Heart left ventricle (tissue), 16 donors: ENCODE measurements around the gene CDK10. TPM values are rescaled to one million over a fixed set of nuclear protein-coding genes. Genes with fewer than 3 reads are reported as not detected.

Experiments
- ATAC-seq, 4 donors: fragments of 200-7000 bp; cut with Tn5 transposase; one replicate each; pipeline ENCODE4 v1.9.1; 2020 to 2022; ENCODE audit warnings: moderate library complexity in 4 of 4, mild to moderate bottlenecking in 3 of 4, moderate number of reproducible peaks in 1 of 4
- DNase-seq, 5 donors: peaks; one replicate each; pipeline ENCODE4 v3.0.0-alpha.2; 2020
- H3K27ac ChIP-seq, 12 donors: fragments of 200-600 bp; sonication (generic) in 4 of 12; one replicate each; pipeline versions ENCODE4 v1.5.0 to v1.8.0; 2016 to 2022; ENCODE audit warnings: mild to moderate bottlenecking in 2 of 12
- H3K27me3 ChIP-seq, 9 donors: fragments of 200-600 bp; sonication (generic) in 2 of 9; one replicate each; pipeline versions ENCODE4 v1.5.1 to v1.8.0; 2016 to 2022; ENCODE audit warnings: mild to moderate bottlenecking in 3 of 9
- H3K36me3 ChIP-seq, 9 donors: fragments of 200-600 bp; sonication (generic) in 2 of 9; one replicate each; pipeline versions ENCODE4 v1.5.0 to v1.8.0; 2018 to 2022; ENCODE audit warnings: mild to moderate bottlenecking in 2 of 9
- H3K4me1 ChIP-seq, 12 donors: fragments of 200-600 bp; sonication (generic) in 4 of 12; one replicate each; pipeline versions ENCODE4 v1.5.0 to v1.8.0; 2016 to 2022; ENCODE audit warnings: mild to moderate bottlenecking in 3 of 12
- H3K4me3 ChIP-seq, 12 donors: fragments of 200-600 bp; sonication (generic) in 4 of 12; one replicate each; pipeline versions ENCODE4 v1.5.0 to v1.8.0; 2017 to 2022; ENCODE audit warnings: mild to moderate bottlenecking in 9 of 12, moderate library complexity in 4 of 12
- H3K9me3 ChIP-seq, 12 donors: fragments of 200-600 bp; sonication (generic) in 4 of 12; one replicate each; pipeline versions ENCODE4 v1.5.0 to v1.8.0; 2016 to 2022; ENCODE audit warnings: mild to moderate bottlenecking in 1 of 12
- CTCF ChIP-seq, 12 donors: fragments of 200-600 bp; sonication (generic) in 4 of 12; IDR thresholded peaks; one replicate each; pipeline versions ENCODE4 v1.5.0 to v1.8.0; 2018 to 2022; ENCODE audit warnings: antibody characterized with exemption in 12 of 12, mild to moderate bottlenecking in 5 of 12
- POLR2A ChIP-seq, 2 donors: fragments of 450-650 bp; IDR thresholded peaks; one replicate each; pipeline ENCODE4 v1.6.1; 2017; ENCODE audit warnings: antibody characterized with exemption in 2 of 2, mild to moderate bottlenecking in 2 of 2, moderate library complexity in 2 of 2
- WGBS, 4 donors: extraction: QIAGEN DNeasy Blood & Tissue Kit in 2 of 4; methylation state at CpG; one replicate each; pipeline versions ENCODE4 v1.1.5 to v1.1.7; 2013 to 2018; 5-methylcytosine and 5-hydroxymethylcytosine counted together
- intact Hi-C, 10 donors: fragments of 100-400 bp; cut with DNase I; formaldehyde crosslinking; loops; one replicate each; pipeline versions ENCODE4 v1.11.1 to v1.14.2; 2022
- polyA plus RNA-seq, 2 donors: library from polyadenylated mRNA; stranded (reverse); fragments of 200-250 nt; gene quantifications; one replicate each; pipeline ENCODE4 v1.2.3, GENCODE V29; 2013
- total RNA-seq, 9 donors: library from RNA; depleted of rRNA in 2 of 9; stranded (reverse); fragments of >200 nt in 2 of 9; fragmentation: NEBNext Ultra II Directional in 3 of 9; extraction: Animal tissue kit (Norgen Biotek cat#: 25700) in 3 of 9; gene quantifications; one replicate each; pipeline versions ENCODE4 v1.1.0 to v1.2.4, GENCODE V29; 2016 to 2023
- donor health status: ischemic (EF 13 %, LVEDD 7.1; RV severe dilation, severe dysfunction).
- donor health status: healthy with polysubstance abuse.
- donor health status: DM: no; HTN: yes; CAD: no.
- donor health status: DM: no; HTN: no; CAD: no.
- donor health status: ischemic (EF 25% LVEDD 6.9; RV normal size, moderate dysfunction).
- donor health status: ischemic (EF 25% LVEDD 5.7; RV mildly dilated, moderate dysfunction).
- donor health status: healthy.
- donor health status: DM: yes; HTN: yes; CAD: no.
- donor health status: ischemic (EF 35%, LVEDD 5.7; RV mildly dilated, moderate dysfunction).
- donor health status: nonischemic (EF 11% LVEDD 7.7; RV severe dilation, severe dysfunction).
- donor health status: DM: yes; HTN: yes; CAD: no.
- donor health status: PGD.
- donor health status: ischemic (EF 29% LVEDD 5.4; RV normal size, mild dysfunction).
- donor health status: nonischemic (EF 23%, LVEDD 6.1; RV moderate dilation, normal function).

Gene CDK10
- total and polyA plus RNA-seq, 11 donors, result 16.1 to 31.4 (median 21.5) TPM

- no peak for TF ChIP-seq POLR2A (IDR thresholded peaks at IDR 0.05)
- Histone ChIP-seq H3K4me3 (no peak overlapping the region), H3K27ac (no peak overlapping the region), H3K4me1 (peaks cover 0 to 4% (median 0%) of the 10 kb centered on the region in 12 donors), H3K36me3 (peaks cover 0 to 63% (median 47%) of the 10 kb centered on the region in 9 donors), H3K27me3 (no peaks in the 10 kb centered on the region), H3K9me3 (no peaks in the 10 kb centered on the region)
- WGBS, 4 donors, result 78 to 85% (median 82%) methylated on average over 10 to 11 of the region's 11 CpGs
- intact Hi-C loops, result no loop called here
- no peak for DNase-seq
- peak in 3 of 4 donors; percentile 17 to 29 (median 17) for ATAC-seq
Observed at GRCh38 chr16:89741342-89742014, 55.0 kb downstream of the CDK10 start.

GRCh38 chr16:89742948-89743347, 56.5 kb downstream of the CDK10 start:
- TF ChIP-seq CTCF (IDR thresholded peaks at IDR 0.05), result no peak
- TF ChIP-seq POLR2A (IDR thresholded peaks at IDR 0.05), result no peak
- Histone ChIP-seq H3K36me3 (peaks cover 0 to 62% (median 32%) of the 10 kb centered on the region in 9 donors), H3K4me1 (peaks cover 0 to 4% (median 0%) of the 10 kb centered on the region in 12 donors), H3K27ac (no peak overlapping the region), H3K27me3 (no peaks in the 10 kb centered on the region), H3K4me3 (no peak overlapping the region), H3K9me3 (no peaks in the 10 kb centered on the region)
- ATAC-seq, result no peak
- WGBS, 4 donors, result 73 to 88% (median 82%) methylated on average over 4 of the region's 4 CpGs
- DNase-seq, result no peak
- intact Hi-C loops, result no loop called here

GRCh38 chr16:89744813-89745212, 58.3 kb downstream of the CDK10 start:
- H3K9me3 ChIP-seq, result no peaks in the 10 kb centered on the region
- ATAC-seq (peak; percentile 29 to 43 (median 38)), DNase-seq (peak in 3 of 5 donors; percentile 44 to 70 (median 63))
- peaks cover 0 to 52% (median 14%) of the 10 kb centered on the region in 9 donors for H3K36me3 ChIP-seq
- intact Hi-C loops, result no loop called here
- no peak for TF ChIP-seq CTCF (IDR thresholded peaks at IDR 0.05)
- TF ChIP-seq POLR2A (IDR thresholded peaks at IDR 0.05), result no peak
- H3K27ac ChIP-seq, result no peak overlapping the region
- WGBS, 4 donors, result 67 to 80% (median 77%) methylated on average over 14 to 16 of the region's 16 CpGs
- H3K4me3 ChIP-seq, result no peak overlapping the region
- H3K27me3 ChIP-seq, result no peaks in the 10 kb centered on the region
- peaks cover 0 to 5% (median 0%) of the 10 kb centered on the region in 12 donors for H3K4me1 ChIP-seq

Other genes with a start within 250 kb of the CDK10 start
- gene ANKRD11, start 196.1 kb upstream of the CDK10 start, total RNA-seq, result 100 to 1,000 TPM in 1 of 9 donors, 10 to 100 TPM in 8; 53.6 to 123 (median 67.7) TPM
- gene ANKRD11, start 196.1 kb upstream of the CDK10 start, polyA plus RNA-seq, result 10 to 100 TPM; 53.9 to 80.8 TPM
- gene SPG7, start 178.3 kb upstream of the CDK10 start, total RNA-seq, result 100 to 1,000 TPM in 4 of 9 donors, 10 to 100 TPM in 5; 84.0 to 168 (median 95.9) TPM
- 100 to 1,000 TPM in 1 of 2 donors, 10 to 100 TPM in 1; 92.4 to 101 TPM for gene SPG7, start 178.3 kb upstream of the CDK10 start, polyA plus RNA-seq
- 1,000 to 10,000 TPM in 6 of 9 donors, 100 to 1,000 TPM in 3; 701 to 3,315 (median 1,152) TPM for gene RPL13, start 126.0 kb upstream of the CDK10 start, total RNA-seq
- gene RPL13, start 126.0 kb upstream of the CDK10 start, polyA plus RNA-seq, result 1,000 to 10,000 TPM; 2,775 to 5,500 TPM
- gene CPNE7, start 110.9 kb upstream of the CDK10 start, total RNA-seq, result under 1 TPM in 1 of 9 donors, not detected in 8; 0.20 TPM
- under 1 TPM in 1 of 2 donors, not detected in 1; 0.50 TPM for gene CPNE7, start 110.9 kb upstream of the CDK10 start, polyA plus RNA-seq
- gene DPEP1, start 73.0 kb upstream of the CDK10 start, total RNA-seq, result not detected
- gene DPEP1, start 73.0 kb upstream of the CDK10 start, polyA plus RNA-seq, result not detected
- gene CHMP1A, start 29.0 kb upstream of the CDK10 start, total RNA-seq, result 10 to 100 TPM; 35.1 to 85.1 (median 44.6) TPM
- 10 to 100 TPM; 29.3 to 86.3 TPM for gene CHMP1A, start 29.0 kb upstream of the CDK10 start, polyA plus RNA-seq
- 1 to 10 TPM in 8 of 9 donors, under 1 TPM in 1; 0.94 to 5.1 (median 3.0) TPM for gene SPATA33, start 28.9 kb upstream of the CDK10 start, total RNA-seq
- gene SPATA33, start 28.9 kb upstream of the CDK10 start, polyA plus RNA-seq, result 1 to 10 TPM; 1.8 to 3.9 TPM
- gene SPATA2L, start 15.0 kb downstream of the CDK10 start, total RNA-seq, result 10 to 100 TPM in 1 of 9 donors, 1 to 10 TPM in 8; 2.0 to 14.1 (median 4.0) TPM
- 10 to 100 TPM in 1 of 2 donors, 1 to 10 TPM in 1; 1.9 to 15.0 TPM for gene SPATA2L, start 15.0 kb downstream of the CDK10 start, polyA plus RNA-seq
- 10 to 100 TPM in 6 of 9 donors, 1 to 10 TPM in 3; 7.6 to 17.0 (median 11.0) TPM for gene VPS9D1, start 34.2 kb downstream of the CDK10 start, total RNA-seq
- gene VPS9D1, start 34.2 kb downstream of the CDK10 start, polyA plus RNA-seq, result 10 to 100 TPM in 1 of 2 donors, 1 to 10 TPM in 1; 7.3 to 20.2 TPM
- gene ZNF276, start 34.8 kb downstream of the CDK10 start, total RNA-seq, result 10 to 100 TPM in 8 of 9 donors, 1 to 10 TPM in 1; 9.4 to 19.9 (median 12.7) TPM
- gene ZNF276, start 34.8 kb downstream of the CDK10 start, polyA plus RNA-seq, result 10 to 100 TPM; 12.2 to 14.0 TPM
- 10 to 100 TPM in 1 of 9 donors, 1 to 10 TPM in 4, under 1 TPM in 4; 0.50 to 10.1 (median 1.0) TPM for gene FANCA, start 130.0 kb downstream of the CDK10 start, total RNA-seq
- gene FANCA, start 130.0 kb downstream of the CDK10 start, polyA plus RNA-seq, result 1 to 10 TPM; 1.1 to 4.0 TPM
- 1 to 10 TPM in 6 of 9 donors, under 1 TPM in 3; 0.31 to 2.3 (median 1.3) TPM for gene SPIRE2, start 141.8 kb downstream of the CDK10 start, total RNA-seq
- gene SPIRE2, start 141.8 kb downstream of the CDK10 start, polyA plus RNA-seq, result under 1 TPM; 0.53 to 0.55 TPM
- gene TCF25, start 186.9 kb downstream of the CDK10 start, total RNA-seq, result 100 to 1,000 TPM in 5 of 9 donors, 10 to 100 TPM in 4; 75.8 to 115 (median 101) TPM
- gene TCF25, start 186.9 kb downstream of the CDK10 start, polyA plus RNA-seq, result 10 to 100 TPM; 52.5 to 96.4 TPM
- 1 to 10 TPM in 6 of 9 donors, under 1 TPM in 3; 0.42 to 2.1 (median 1.3) TPM for gene MC1R, start 232.2 kb downstream of the CDK10 start, total RNA-seq
- 1 to 10 TPM; 1.4 to 1.6 TPM for gene MC1R, start 232.2 kb downstream of the CDK10 start, polyA plus RNA-seq
- 10 to 100 TPM in 2 of 9 donors, 1 to 10 TPM in 7; 1.2 to 18.1 (median 4.1) TPM for gene TUBB3, start 236.7 kb downstream of the CDK10 start, total RNA-seq
- 1 to 10 TPM in 1 of 2 donors, under 1 TPM in 1; 0.19 to 9.1 TPM for gene TUBB3, start 236.7 kb downstream of the CDK10 start, polyA plus RNA-seq